Loucy (cell line): Measurements from ENCODE around the gene SLC1A6.

Experiments used
- H2AFZ ChIP-seq: fragments of 200-600 bp; sonication (generic); 2 replicates; pipeline ENCODE4 v1.6.0; 2016; ENCODE audit warnings: antibody characterized with exemption, mild to moderate bottlenecking, low read length, moderate library complexity
- H3F3A ChIP-seq: fragments of 200-600 bp; 2 replicates; pipeline ENCODE4 v1.6.0; 2016; ENCODE audit warnings: antibody characterized with exemption, low read depth, mild to moderate bottlenecking
- H3K27me3 ChIP-seq: fragments of 200-600 bp; sonication (generic); 2 replicates; pipeline ENCODE4 v1.6.1; 2014; ENCODE audit warnings: low read length, mild to moderate bottlenecking; ENCODE audit not compliant: insufficient read depth, poor library complexity, severe bottlenecking
- H3K36me3 ChIP-seq: fragments of 200-600 bp; sonication (generic); 2 replicates; pipeline ENCODE4 v1.6.1; 2016; ENCODE audit warnings: low read length; ENCODE audit not compliant: insufficient read depth
- H3K4me1 ChIP-seq: fragments of 200-600 bp; sonication (generic); 2 replicates; pipeline ENCODE4 v1.5.1; 2014; ENCODE audit warnings: low read length, mild to moderate bottlenecking; ENCODE audit not compliant: insufficient read depth, poor library complexity, severe bottlenecking
- H3K4me2 ChIP-seq: fragments of 200-600 bp; sonication (generic); 2 replicates; pipeline ENCODE4 v1.6.0; 2014; ENCODE audit warnings: antibody characterized with exemption, low read length, low read depth, mild to moderate bottlenecking; ENCODE audit not compliant: poor library complexity, severe bottlenecking
- H3K4me3 ChIP-seq: fragments of 200-600 bp; sonication (generic); 2 replicates; pipeline ENCODE4 v1.5.1; 2014; ENCODE audit warnings: low read length, mild to moderate bottlenecking, mixed read lengths; ENCODE audit not compliant: poor library complexity, severe bottlenecking
- H3K79me2 ChIP-seq: fragments of 200-600 bp; sonication (generic); 2 replicates; pipeline ENCODE4 v1.6.1; 2014; ENCODE audit warnings: low read length; ENCODE audit not compliant: insufficient read depth
- H3K9ac ChIP-seq: fragments of 200-600 bp; sonication (generic); 2 replicates; pipeline ENCODE4 v1.6.0; 2014; ENCODE audit warnings: mild to moderate bottlenecking, low read depth, low read length, moderate library complexity; ENCODE audit not compliant: poor library complexity, severe bottlenecking
- H3K9me2 ChIP-seq: fragments of 200-600 bp; sonication (generic); replicated peaks from 2 replicates; pipeline ENCODE4 v1.6.1; 2016; ENCODE audit warnings: low read depth, low read length, mixed read lengths
- H3K9me3 ChIP-seq: fragments of 200-600 bp; sonication (generic); 2 replicates; pipeline ENCODE4 v1.6.1; 2014; ENCODE audit warnings: mild to moderate bottlenecking, antibody characterized with exemption, low read length, low read depth; ENCODE audit not compliant: insufficient read depth
- H4K20me1 ChIP-seq: fragments of 200-600 bp; sonication (generic); 2 replicates; pipeline ENCODE4 v1.6.0; 2014; ENCODE audit warnings: antibody characterized with exemption, low read length, mild to moderate bottlenecking; ENCODE audit not compliant: insufficient read depth, poor library complexity, severe bottlenecking
- CTCF ChIP-seq: fragments of 200-600 bp; sonication (generic); conservative IDR thresholded peaks from 2 replicates; pipeline ENCODE4 v1.5.1; 2014; ENCODE audit warnings: mild to moderate bottlenecking, antibody characterized with exemption, low read length
- EZH2phosphoT487 ChIP-seq: fragments of 200-600 bp; IDR thresholded peaks from 2 replicates; pipeline ENCODE4 v1.6.1; 2018; ENCODE audit warnings: antibody characterized with exemption, mild to moderate bottlenecking, moderate library complexity, borderline replicate concordance

Gene SLC1A6

GRCh38 chr19:14941189-14941588 lies 38.5 kb downstream of the SLC1A6 start, which contains the start of gene OR7C2:
OR7C2 (plus strand) TSS chr19:14941489; CDS start chr19:14941489, 0 bp downstream.
- no peaks in the 10 kb centered on the region for H3K36me3 ChIP-seq
- H3K4me1 ChIP-seq, result no peaks in the 10 kb centered on the region
- no peaks in the 10 kb centered on the region for H3K9me2 ChIP-seq
- no peak within 1 kb of the TSS for H3K9ac ChIP-seq
- no peak within 1 kb of the TSS for H3K4me3 ChIP-seq
- TF ChIP-seq CTCF (no peak), EZH2phosphoT487 (no peak)
- H3K9me3 ChIP-seq, result no peaks in the 10 kb centered on the region
- H4K20me1 ChIP-seq, result no peaks in the 10 kb centered on the region
- no peaks in the 10 kb centered on the region for H3K79me2 ChIP-seq
- no peaks in the 10 kb centered on the region for H3F3A ChIP-seq
- no peaks in the 10 kb centered on the region for H3K27me3 ChIP-seq
- no peak within 1 kb of the TSS for H3K4me2 ChIP-seq
- no peak within 1 kb of the TSS for H2AFZ ChIP-seq

GRCh38 chr19:14940266-14940665 lies 39.4 kb downstream of the SLC1A6 start:
- Histone ChIP-seq H3F3A (no peaks in the 10 kb centered on the region), H2AFZ (no peak overlapping the region), H3K9ac (no peak overlapping the region), H3K4me1 (no peaks in the 10 kb centered on the region), H3K9me3 (no peaks in the 10 kb centered on the region), H3K79me2 (no peaks in the 10 kb centered on the region), H3K9me2 (no peaks in the 10 kb centered on the region), H3K4me2 (no peak overlapping the region), H3K4me3 (no peak overlapping the region), H3K27me3 (no peaks in the 10 kb centered on the region), H3K36me3 (no peaks in the 10 kb centered on the region), H4K20me1 (no peaks in the 10 kb centered on the region)
- no peak for TF ChIP-seq EZH2phosphoT487
- no peak for TF ChIP-seq CTCF

GRCh38 chr19:14933506-14933905 lies 46.2 kb downstream of the SLC1A6 start:
- H2AFZ ChIP-seq, result no peak overlapping the region
- TF ChIP-seq EZH2phosphoT487 (no peak), CTCF (no peak)
- H3K4me3 ChIP-seq, result no peak overlapping the region
- H3K4me2 ChIP-seq, result no peak overlapping the region
- no peak overlapping the region for H3K9ac ChIP-seq
- no peaks in the 10 kb centered on the region for H3K79me2 ChIP-seq
- no peaks in the 10 kb centered on the region for H3K9me2 ChIP-seq
- H3F3A ChIP-seq, result no peaks in the 10 kb centered on the region
- H3K36me3 ChIP-seq, result no peaks in the 10 kb centered on the region
- H4K20me1 ChIP-seq, result no peaks in the 10 kb centered on the region
- H3K4me1 ChIP-seq, result no peaks in the 10 kb centered on the region
- no peaks in the 10 kb centered on the region for H3K27me3 ChIP-seq
- no peaks in the 10 kb centered on the region for H3K9me3 ChIP-seq
